Stimulated activated CD8-positive, alpha-beta memory T cell treated with anti-CD3 and anti-CD28 coated beads, Interleukin-4, amount 100 ng/mL, for 1 hour (primary cell): Measurements from ENCODE around the gene ZNF490.
A peak's percentile ranks its signal among the peaks of the same experiment; 100 is the strongest.
"Not testable (repeated sequence)": the region's sequence is repeated elsewhere in the genome, so short reads cannot be mapped to it uniquely, and the experiment has no call there.

Experiments
- DNase-seq, 2 donors: peaks; one replicate each; pipeline ENCODE4 v3.0.0-alpha.2; 2020; ENCODE audit warnings: low read depth in 2 of 2, low spot score in 1 of 2

ZNF490 gene

DNA sequence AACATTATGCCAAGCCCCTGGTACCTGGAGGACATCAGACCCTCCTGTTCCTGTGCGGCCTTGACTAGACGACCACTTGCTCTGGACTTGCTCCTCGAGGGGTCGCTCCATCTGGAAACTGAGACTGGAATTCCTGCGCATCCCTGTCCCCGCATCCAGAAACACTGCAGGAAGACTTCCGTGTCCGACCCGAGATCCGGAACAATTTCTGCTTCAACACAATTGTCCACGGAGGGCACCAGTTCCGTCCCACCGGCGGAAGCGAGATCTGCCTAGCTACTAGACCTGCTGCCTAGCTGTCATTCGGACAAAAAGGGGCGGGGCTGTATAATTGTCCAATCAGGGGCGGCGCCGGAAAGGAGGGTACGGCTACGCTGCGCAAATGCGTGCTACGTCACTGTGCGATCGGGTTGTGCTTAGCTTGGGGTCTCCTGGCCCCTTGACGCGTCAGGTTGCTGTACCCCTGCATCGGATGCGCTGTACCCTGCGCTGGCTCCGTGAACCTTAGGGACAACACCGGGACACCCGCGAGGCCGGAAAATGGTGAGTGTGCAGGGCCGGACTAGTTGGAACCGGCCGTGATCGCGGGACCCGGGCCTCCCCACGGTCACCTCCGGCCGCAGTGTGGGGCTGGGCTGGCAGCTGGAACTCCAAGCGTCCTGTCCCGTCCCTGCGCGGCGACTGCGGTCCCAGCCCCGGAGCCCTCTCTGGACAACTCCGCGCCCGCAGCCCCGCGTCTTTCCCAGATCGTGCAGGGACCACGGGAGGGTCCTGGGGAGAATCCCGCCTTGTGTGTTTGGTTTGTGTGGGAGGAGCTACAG, at the start of gene ZNF490, which contains the start of gene ZNF791:
ZNF490 (minus strand) TSS at position 274 of the 821 bp plus-strand sequence; CDS start at position 141, 133 bp downstream.
ZNF791 (plus strand) TSS at position 381 of the 821 bp plus-strand sequence; CDS start at position 541, 160 bp downstream.
- peak; percentile 89 to 92 for DNase-seq

DNA sequence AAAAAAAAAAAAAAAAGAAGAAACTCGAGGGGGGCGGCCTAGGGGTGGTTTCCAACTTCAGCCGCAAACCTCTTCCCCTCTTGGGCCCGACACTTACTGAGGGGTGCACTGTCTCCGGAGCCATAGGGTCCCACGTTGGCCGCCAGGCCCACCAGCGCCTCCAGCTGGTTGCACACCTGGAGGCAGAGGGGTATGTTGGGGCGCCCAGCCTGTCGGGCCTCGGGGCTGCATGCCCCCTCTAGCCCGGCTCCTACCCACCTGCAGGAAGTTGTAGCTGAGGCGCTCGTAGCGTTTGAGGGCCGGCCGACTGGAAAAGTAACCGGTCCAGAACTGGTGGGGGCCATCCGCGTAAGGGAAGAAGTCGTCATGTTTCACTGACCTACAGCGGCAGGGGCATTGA, 47.4 kb upstream of the ZNF490 start:
- no peak for DNase-seq

DNA sequence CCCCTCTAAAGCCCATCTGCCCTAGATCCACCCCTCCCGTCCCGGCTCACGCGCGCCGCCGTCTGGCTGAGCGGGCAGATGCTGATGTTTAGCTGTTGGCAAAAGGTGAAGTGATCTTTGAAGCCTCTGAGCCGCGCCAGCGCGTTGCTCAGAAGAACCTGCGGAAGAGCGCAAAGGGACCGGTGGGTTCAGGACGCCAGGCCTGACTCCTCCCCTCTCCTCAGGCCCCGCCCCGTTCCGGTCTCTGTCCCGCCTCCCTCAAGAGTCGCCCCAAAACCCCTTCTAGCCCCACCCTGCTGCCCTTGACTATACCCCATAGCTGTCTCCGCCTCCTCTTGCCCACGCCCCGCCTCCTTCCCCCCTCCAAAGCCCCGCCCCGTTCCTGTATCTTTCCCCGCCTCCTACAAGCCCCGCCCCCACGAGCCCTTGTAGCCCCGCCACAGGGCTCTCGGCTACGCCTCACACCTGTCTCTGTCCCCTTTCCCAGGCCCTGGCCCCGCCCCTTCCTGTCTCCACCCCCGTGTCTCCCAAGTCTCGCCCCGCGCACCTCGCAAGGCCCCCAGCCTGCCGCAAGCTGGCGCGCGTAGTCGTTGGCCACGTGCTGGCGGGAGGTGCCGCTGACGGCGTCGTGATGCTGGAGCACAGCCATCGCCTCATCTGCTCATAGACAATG, 46.4 kb upstream of the ZNF490 start:
- DNase-seq, result no peak

DNA sequence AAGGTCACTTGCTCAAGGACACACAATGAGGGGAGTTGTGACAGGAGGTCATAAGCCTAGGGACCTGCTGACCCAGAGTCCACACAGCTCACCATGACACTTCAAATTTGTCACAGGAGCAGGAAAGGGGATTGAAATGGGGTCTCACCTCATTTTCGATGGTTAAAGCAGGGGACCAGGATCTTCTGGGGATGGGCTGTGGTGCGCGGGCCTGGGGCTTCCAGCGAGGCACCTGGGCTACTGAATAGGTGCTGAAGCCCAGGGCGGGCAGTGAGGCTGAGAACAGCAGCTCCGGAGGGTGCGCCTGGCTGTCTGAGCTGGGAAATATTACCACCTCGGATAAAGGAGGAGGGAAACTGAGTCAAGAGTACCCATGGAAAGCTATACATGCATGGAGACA, 44.9 kb upstream of the ZNF490 start:
- DNase-seq, result no peak

DNA sequence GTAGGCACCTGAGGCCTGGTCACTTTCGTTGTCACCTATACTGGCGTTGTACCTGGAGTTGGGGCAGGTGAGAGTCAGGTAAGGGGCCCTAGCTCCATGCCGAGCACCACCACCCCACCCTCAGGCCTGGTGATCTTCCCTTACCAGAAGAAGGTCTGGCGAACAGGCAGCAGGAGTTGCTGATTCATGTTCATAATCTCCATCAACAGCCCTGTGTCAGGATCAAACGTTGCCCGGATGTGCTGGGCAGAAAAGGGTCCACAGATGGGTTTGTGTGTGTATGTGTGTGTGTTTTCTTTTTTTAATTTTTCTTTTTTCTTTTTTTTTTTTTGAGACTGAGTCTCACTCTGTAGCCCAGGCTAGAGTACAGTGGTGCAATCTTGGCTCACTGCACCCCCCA, 41.6 kb upstream of the ZNF490 start:
- DNase-seq, result no peak

DNA sequence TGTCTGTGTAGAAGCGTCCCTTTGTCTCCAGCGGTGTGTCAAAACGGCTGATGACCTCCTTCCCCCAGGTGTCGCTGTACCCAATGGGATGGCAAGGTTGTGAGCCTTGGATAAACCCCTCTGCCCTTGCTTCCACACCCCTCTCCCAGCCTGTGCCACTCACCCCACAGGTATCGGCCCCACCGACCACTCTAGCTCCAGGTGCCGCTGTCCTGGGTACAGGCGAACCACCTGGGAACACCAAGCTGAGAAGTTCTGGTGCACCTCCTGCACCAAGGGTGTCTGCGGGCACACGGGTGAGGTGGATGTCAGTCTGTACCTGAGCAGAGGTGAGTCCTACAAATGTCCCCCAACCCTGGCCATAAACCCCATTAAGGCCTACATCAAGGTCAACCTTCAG, 39.3 kb upstream of the ZNF490 start:
- DNase-seq, result no peak

DNA sequence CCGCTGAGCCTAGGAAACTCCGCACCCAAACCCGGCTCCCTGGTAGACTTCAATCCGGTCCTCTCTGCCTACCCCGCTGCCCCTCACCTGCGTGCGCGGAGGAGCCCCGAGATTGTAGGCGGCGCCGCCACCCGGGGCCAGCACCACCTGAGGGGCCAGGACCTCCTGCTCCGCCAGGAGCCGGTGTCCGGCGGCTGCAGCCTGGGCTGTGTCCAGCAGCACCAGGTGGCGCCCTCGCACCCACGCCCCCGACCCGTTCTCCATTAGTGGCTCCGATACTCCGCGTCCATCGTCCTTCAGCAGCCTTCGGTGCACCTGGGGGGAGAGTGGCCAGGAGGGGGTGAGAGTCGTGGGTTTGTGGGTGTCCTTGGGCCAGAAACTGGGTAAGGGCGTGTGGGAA, 37.5 kb upstream of the ZNF490 start:
- DNase-seq, result no peak

DNA sequence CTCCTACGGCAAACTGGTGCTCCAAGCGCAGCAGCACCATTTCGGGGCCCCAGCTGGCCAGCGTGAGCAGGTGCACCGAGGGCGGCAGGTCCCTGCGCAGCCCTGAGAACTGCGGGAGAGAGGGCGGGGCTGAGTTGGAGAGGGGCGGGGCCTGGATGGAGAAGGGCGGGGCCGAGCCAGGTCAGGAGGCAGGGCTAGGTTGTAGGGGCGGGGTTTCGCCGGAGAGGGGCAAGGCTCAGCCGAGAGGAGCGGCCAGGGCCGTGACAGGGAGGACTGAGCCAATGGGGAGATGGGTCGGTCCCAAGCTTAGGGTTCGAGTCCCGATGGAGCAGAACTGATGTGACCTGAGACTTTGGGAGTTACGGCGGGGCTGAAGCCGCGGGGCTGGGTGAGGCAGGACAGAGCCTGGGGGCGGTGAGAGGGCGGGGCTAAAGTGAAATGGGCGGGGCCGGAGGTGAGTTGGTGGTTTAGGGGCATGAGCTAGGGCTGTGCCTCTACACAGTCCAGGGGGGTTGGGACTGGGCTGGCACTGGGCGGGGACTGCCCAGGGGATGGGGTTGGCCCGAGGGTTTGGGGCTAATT, 37.0 kb upstream of the ZNF490 start:
- no peak for DNase-seq

DNA sequence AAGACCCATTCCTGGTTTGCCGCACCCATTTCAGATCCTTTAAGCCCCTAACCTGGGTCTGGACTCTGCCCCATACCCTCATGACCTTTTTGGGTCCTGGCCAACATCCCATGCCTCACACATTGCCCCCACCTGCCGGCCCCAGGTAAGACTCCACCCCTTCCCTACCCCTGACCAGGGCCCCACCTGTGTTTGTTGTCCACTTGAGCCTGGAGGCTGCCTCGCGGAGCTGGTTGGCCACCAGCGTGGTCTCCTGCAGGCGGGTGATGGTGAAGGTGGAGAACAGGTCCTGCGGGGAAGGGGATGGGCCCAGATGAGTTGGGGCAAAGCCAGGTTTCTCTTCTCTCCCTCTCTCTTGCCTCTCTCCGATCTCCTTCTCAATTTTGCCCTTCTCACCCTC, 36.4 kb upstream of the ZNF490 start:
- no peak for DNase-seq

DNA sequence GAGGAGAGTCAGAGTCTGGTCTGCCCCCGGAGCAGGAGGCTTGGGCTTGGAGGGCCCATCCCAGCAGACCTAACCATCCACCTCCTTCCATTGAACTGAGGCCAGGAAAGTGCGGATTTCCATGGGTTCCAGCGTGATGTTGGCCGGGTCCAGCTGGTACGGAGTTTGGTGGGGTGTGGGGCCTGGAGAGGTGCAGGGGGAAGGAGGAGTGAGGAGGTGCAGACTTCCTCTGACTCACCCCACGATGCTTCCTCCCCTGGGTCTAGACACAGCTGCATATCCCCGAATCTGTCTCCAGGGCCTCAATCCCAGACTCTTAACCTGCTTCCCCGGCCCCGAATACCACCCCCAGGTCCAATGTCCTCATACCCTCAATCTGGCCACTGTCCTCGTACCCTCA, 35.9 kb upstream of the ZNF490 start:
- DNase-seq, result no peak

DNA sequence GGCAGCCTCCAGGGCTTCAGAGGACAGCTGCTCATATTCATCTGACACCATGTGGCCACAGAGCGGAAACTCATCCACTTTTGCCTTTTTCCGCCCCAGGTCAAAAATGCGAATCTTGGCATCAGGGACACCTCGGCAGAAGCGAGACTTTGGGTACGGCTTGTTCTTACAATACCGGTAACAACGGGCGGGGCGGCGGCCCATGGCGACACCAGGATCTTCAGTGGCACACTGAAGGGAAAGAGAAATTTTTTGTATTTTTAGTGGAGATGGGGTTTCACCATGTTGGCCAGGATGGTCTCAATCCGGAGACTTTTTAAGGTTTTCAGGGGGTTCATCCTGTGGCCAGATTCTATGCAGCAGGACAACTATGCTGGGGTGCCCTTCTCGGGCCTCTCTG, 33.1 kb upstream of the ZNF490 start:
- not testable (repeated sequence) for DNase-seq

DNA sequence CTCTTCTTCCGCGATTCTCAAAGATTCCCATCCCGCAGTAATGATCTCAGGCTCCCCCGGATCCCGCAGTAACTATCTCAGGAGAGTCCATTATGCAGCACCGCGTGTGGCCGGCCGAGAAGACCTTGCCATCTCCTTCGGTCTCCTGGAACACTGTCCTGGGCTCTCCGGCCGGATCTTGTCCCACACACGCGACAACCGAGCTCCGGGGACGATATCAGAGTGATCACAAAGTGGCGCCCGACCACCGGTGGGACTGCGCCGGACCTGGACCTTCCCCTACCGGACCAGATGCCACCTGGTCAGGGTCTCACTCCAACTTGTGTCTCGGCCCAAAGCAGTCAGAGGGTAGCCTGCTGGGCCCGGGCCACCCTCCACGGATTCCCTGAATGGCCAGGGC, 31.9 kb upstream of the ZNF490 start:
- no peak for DNase-seq

DNA sequence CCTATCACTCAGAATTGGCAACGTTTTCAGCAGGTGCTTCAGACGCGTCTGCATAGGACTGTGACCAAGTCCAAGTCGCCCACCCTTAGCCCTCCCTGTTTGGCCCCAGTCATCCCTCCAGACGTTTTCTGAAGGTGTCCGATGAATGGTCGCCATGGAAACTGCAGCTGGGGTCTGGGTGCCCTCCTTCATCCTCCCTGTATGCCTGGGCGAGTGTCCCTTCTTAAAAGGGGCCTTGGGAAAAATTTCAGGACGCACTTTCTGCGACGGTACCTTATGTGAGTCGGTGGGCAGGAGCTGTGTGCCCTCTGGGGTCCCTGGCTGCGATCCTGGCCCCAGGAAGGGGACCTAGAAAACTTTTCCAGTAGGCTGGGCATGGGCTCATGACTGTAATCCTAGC, 30.8 kb upstream of the ZNF490 start:
- DNase-seq, result no peak

DNA sequence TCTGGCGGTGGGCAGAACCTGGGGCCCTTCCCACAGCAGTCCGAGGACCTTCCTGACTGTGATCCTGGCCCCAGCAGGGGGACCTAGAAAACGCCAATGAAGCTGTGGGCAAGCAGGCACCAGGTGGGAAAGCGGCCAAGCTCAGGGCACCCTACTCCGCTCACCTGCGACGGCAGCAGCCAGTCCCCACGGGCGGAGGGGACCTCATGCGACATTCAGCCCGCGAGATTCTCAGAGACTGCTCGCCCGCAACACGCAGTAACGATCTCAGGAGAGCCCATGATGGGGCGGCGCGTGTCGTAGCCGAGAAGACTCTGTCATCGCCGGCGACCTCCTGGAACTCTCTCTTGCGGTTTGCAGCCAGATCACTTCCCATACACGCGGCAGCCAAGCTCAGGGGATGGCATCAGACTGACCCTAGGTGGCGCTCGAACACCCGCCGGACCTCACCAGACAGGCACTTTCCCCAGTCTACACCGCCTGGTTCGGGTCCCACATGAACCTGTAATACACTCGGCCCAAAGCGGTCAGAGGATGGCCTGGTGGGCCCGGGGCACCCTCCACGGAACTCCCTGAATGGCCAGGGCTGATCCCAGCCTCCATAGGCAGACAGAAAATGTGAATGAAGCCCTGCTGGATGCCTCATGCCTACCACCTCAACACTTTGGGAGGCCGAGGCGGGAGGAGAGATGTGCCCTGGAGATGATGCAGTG, 29.4 kb upstream of the ZNF490 start:
- peak; percentile 64 to 67 for DNase-seq

DNA sequence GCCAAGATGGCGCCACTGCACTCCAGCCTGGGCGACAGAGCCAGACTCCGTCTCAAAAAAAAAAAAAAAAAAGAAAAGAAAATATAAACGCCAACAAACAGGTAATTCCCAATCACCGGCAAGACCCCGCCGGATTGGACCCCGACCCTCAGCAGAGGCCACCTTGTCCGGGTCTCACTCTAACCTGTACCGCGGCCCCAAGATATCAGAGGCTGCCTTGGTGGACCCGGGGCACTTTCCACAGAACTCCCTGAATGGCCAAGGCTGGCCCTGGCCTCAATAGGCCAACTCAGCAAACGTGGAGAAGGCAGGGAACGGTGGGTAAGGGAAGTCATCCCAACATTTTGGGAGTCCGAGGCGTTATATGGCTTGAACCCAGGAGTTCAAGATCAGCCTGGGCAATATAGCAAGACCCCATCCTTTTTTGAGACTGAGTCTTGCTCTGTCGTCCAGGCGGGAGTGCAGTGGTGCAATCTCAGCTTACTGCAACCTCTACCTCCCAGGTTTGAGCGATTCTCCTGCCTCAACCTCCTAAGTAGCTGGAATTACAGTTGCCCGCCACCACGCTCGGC, 28.1 kb upstream of the ZNF490 start:
- no peak for DNase-seq

DNA sequence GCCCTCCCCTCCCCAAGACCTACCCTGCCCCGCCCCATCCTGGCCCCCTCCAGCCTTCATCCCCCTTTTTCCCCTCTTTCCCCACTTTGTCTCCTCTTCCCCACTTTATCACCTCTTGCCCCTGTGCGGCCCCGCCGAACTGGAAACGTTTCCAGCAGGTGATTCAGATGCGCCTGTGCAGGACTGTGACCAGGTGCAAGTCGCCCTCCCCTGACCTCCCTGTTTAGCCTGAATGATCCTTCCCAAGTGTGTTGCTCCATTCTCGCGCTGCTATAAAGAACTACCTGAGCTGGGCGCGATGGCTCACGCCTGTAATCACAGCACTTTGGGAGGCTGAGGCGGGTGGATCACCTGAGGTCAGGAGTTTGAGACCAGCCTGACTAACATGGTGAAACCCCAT, 26.0 kb upstream of the ZNF490 start:
- DNase-seq, result no peak

DNA sequence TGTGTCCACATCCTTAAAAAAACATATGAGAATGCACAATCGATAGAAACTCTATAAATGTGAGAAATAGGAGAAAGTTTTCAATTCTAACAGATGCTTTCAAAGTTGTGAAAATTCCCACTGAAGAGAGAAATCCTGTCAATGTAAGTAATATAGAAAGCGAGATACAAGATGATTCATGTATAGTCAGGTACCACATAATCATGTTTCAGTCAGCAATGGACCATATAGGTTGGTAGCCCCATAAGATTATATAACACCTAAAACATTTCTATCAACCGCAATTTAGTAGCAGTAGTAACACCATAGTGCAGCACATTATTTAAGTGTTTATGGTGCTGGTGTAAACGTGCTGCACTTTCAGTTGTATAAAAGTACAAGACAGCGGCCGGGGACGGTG, 18.6 kb upstream of the ZNF490 start:
- DNase-seq, result no peak

DNA sequence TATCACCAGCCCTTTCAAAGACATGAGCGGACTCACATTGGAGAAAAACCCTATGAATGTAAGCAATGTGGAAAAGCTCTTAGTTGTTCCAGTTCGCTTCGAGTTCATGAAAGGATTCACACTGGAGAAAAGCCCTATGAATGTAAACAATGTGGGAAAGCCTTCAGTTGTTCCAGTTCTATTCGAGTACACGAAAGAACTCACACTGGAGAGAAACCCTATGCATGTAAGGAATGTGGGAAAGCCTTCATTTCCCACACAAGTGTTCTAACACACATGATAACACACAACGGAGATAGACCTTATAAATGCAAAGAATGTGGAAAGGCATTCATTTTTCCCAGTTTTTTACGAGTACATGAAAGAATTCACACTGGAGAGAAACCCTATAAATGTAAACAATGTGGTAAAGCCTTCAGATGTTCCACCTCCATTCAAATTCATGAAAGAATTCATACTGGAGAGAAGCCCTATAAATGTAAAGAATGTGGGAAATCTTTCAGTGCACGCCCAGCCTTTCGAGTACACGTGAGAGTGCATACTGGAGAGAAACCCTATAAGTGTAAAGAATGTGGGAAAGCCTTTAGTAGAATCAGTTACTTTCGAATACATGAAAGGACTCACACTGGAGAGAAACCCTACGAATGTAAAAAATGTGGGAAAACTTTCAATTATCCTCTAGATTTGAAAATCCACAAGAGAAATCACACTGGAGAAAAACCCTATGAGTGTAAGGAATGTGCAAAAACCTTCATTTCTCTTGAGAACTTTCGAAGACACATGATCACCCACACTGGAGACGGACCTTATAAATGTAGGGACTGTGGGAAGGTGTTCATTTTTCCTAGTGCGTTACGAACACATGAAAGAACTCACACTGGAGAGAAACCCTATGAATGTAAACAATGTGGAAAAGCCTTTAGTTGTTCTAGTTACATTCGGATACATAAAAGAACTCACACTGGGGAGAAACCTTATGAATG, 17.7 kb upstream of the ZNF490 start:
- no peak for DNase-seq

DNA sequence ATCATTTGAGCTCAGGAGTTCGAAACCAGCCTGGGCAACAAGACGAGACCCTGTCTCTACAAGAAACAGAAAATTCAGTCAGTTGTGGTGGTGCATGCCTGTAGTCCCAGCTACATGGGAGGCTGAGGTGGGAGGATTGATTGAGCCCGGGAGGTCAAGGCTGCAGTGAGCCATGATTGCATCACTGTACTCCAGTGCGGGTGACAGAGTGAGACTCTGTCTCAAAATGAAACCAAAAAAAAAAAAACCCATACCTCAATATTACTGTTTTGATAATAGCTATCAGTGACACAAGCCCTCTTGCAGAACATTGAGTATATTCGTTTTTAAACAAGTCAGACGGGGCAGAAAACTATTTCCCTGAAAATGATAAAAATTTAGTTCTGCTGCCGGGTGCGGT, 16.3 kb upstream of the ZNF490 start:
- no peak for DNase-seq
